ENCODE data around the gene HSPB7. TPM values are rescaled to one million over a fixed set of nuclear protein-coding genes. Genes with fewer than 3 reads are reported as not detected.

HSPB7 gene
- total RNA-seq, 1 donor, result 1.7 TPM

DNA sequence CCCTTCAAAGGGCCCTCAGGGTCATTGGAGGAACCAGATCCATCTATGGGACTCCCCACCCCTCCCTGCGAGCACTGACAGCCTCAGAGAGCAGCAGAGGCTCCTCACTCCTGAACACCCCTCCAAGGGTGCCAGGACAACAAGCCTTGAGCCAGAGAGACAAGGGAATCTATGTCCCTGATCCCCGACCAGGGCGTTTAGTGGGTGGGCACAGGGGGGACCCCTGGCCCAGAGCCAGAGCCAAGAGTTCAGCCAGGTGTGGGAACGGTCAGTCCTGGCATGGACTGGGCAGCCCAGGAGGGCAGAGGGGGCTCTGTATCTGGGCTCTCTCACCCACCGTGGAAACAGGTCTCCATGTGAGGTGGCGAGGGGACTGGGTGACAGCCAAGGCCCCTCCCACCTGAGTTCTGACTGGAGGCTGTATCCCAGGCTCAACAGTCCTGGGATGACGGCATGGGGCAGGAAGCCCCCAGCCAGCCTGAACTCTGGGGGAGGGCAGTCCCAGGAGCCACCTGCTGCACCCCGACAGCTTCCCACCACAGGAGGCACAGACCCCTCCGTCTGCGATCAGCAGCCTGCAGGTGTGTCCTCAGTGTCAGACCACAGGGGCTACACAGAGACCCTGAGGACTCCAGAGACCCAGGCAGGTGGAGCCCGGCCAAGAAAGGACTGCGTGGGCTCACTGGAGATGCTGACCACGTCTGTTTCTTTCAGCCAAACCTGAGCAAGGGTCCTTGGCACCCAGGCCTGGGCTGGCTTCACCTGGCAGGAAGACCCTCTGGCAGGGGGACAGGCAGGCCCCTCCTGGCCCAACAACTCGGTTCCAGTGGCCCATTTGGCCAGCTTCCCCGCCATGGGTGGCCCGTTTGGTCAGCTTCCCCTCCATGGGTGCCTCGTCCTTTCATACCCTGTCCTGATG lies 25.0 kb downstream of the HSPB7 start:
- no peak for DNase-seq (ENCODE audit: low read depth)
- no peak overlapping the region for H3K4me3 ChIP-seq (ENCODE audit: low read depth, low read length)
- TF ChIP-seq, protein P1, sequence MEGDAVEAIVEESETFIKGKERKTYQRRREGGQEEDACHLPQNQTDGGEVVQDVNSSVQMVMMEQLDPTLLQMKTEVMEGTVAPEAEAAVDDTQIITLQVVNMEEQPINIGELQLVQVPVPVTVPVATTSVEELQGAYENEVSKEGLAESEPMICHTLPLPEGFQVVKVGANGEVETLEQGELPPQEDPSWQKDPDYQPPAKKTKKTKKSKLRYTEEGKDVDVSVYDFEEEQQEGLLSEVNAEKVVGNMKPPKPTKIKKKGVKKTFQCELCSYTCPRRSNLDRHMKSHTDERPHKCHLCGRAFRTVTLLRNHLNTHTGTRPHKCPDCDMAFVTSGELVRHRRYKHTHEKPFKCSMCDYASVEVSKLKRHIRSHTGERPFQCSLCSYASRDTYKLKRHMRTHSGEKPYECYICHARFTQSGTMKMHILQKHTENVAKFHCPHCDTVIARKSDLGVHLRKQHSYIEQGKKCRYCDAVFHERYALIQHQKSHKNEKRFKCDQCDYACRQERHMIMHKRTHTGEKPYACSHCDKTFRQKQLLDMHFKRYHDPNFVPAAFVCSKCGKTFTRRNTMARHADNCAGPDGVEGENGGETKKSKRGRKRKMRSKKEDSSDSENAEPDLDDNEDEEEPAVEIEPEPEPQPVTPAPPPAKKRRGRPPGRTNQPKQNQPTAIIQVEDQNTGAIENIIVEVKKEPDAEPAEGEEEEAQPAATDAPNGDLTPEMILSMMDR (IDR thresholded peaks at IDR 0.05; ENCODE audit: insufficient read depth, low read depth, low read length), result no peak

DNA sequence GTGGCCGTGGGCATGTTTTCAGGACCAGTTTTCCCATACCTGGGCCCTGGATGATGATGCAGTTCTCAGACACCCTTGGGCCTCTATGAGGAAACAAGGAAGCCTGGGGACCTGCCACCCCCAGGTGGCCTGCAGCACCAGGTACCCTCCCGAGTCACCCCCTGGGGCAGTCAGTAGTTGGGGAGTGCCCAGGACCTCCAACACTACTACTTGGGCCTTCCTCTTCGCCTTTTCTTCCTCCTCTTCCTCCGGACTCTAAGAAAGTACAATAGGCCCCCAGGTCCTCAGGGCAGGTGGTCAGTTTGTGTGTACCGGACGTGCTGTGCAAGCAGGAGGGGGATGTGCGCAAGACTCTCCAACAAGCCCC lies 25.7 kb downstream of the HSPB7 start:
- no peak overlapping the region for H3K4me3 ChIP-seq (ENCODE audit: low read depth, low read length)
- no peak for DNase-seq (ENCODE audit: low read depth)
- TF ChIP-seq, protein P1 (IDR thresholded peaks at IDR 0.05; ENCODE audit: insufficient read depth, low read depth, low read length), result no peak

DNA sequence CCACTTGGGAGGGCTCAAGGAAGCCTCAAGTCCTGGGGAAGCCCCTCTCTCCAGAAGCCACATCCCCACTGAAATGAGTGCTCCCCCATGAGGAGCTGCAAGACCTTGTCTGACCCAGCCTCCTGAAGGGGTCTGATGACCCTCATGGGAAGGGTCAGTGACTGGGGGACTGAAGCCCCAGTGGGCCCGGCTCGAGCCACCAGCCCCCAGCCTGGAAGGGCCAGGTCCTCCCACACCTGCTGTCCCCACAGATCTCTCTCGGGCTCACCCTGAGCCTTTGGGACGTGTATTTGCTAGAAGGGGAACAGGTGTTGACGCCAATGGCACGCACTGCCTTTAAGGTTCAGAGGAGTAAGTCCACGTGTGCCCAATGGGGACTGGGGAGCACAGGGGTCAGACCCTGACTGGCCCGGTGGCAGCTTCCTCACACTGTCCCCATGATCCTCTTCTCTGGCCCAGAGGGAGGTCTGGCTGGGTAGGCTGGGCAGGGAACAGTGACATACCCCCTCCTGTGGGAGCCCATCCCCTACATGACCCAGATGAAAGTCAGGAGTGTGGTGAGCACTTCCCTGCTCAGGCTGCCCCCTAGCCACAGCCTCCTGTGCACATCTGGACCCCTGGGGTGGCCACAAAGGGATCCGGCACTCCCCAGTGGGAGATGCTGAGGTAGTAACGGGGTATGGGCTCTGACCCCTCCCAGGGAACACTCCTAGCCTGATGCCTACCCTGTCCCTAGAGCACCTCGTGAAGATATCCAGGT lies 26.2 kb downstream of the HSPB7 start:
- TF ChIP-seq, protein P1 (IDR thresholded peaks at IDR 0.05; ENCODE audit: insufficient read depth, low read depth, low read length), result no peak
- no peak overlapping the region for H3K4me3 ChIP-seq (ENCODE audit: low read depth, low read length)
- DNase-seq (ENCODE audit: low read depth), result no peak

DNA sequence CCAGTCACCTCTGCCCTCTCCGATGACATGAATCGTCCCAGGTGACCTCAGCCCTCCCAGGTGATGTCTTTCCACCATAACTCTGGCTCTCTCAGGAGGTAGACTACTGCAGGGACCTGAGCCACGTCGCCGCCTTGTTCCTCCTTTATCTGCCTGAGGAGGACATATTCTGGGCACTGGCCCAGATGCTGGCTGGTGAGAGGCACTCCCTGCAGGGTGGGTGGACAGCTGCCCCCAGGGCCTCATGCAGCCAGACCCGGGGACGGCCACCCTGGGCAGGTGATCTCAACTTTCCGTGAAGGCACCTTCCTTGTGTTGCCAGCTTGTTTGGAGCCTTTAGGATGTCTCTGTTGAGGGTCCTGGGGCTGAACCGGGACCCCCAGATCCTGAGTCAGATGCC lies 28.1 kb downstream of the HSPB7 start:
- TF ChIP-seq, protein P1 (IDR thresholded peaks at IDR 0.05; ENCODE audit: insufficient read depth, low read depth, low read length), result no peak
- no peak for DNase-seq (ENCODE audit: low read depth)

DNA sequence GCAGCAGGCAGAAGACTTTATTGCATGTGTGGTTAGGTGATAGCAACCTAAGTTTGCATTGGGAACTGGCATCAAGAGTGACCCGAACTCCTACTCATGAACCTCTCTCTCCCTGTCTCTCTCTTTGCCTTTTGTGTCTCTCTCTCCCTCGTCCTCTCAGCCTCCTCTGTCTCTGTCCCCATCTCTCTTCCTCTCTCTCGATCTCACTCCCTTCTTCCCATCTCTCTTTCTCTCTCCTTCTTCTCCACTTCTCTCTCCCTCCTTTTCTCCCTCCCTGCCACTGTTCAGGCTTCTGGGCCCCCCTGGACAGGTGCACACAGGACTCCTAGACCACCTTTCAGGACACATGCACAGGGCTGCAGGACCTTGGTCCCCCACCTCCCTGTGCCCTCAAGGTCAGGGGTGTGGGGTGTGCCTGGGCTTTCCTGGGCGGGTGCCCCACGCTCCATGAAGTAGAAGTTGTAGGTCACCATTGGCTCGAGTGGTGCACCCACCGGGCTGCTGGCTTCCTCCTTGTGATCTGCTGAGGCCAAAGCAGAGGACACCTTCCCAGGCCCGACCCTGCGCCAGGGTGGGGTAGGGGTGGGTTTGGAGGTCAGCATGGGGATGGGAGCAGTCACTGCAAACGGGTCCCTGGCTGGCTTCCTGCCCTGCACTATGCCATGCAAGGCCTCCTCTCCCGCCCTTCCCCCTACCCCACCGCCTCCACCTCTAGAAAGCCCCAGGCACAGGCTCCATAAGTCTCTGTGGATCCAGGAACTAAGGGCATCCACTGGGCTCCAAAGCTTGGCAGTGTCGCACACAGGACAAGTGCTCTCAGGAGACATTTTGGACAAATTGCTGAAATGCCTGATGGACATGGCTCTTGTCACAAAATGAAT lies 28.7 kb downstream of the HSPB7 start:
- TF ChIP-seq, protein P1 (IDR thresholded peaks at IDR 0.05; ENCODE audit: insufficient read depth, low read depth, low read length), result no peak
- H3K4me3 ChIP-seq (ENCODE audit: low read depth, low read length), result no peak overlapping the region
- no peak for DNase-seq (ENCODE audit: low read depth)

More for the DNA sequence above, 28.1 kb downstream of the HSPB7 start:
- no peak overlapping the region for H3K4me3 ChIP-seq (ENCODE audit: low read depth, low read length)

DNA sequence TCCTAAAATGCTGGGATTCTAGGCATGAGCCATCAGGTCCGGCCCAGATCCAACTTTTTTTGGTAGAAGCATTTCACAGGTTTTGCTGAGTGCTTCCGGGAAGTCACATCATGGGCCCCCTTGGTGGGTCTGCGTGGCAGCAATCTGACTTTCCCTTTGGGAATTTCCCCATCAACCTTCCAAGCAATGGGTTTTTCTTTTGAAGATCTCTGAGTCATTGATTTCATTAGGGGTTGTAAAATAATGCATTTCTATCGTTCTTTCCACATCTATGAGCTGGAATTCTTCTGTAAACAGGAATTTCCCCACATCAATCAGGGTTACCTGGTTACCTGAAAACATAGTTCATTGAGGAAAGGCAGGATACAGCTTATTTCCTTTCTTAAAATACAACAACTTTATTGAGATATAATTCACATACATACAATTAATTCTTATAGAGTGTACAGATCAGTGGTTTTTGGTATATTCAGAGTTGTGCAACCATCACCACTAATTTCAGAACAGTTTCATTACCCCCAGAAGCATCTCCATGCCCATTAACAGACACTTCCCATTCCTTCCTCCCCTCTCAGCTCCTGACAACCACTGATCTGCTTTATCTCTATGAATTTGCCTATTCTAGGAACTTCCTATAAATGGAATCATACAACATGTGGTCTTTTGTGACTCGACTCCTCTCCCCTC lies 32.1 kb downstream of the HSPB7 start:
- no peak for DNase-seq (ENCODE audit: low read depth)
- H3K4me3 ChIP-seq (ENCODE audit: low read depth, low read length), result no peak overlapping the region
- TF ChIP-seq, protein P1 (IDR thresholded peaks at IDR 0.05; ENCODE audit: insufficient read depth, low read depth, low read length), result no peak

Measured in fibroblast of villous mesenchyme (primary cell).